Common myeloid progenitor, CD34-positive (primary cell): ENCODE results near the gene CDYL2.

Experiments
- CTCF ChIA-PET: fragments of 350-600 bp; sonication (Branson Sonifier 250); formaldehyde crosslinking; loops from one replicate; lab custom pipeline; 2021; ENCODE audit warnings: antibody characterized with exemption; lab: Charles Lee
- POLR2A ChIA-PET: fragments of 350-600 bp; sonication (Branson Sonifier 250); formaldehyde crosslinking; loops from one replicate; lab custom pipeline; 2021; ENCODE audit warnings: antibody characterized with exemption; lab: Charles Lee
- DNase-seq, 3 donors: peaks; one replicate each; pipeline versions ENCODE4 v3.0.0 to v3.0.0-alpha.2; 2013
- H3K27ac ChIP-seq, 2 experiments: 1 replicate in 1 of 2; 2 replicates in 1 of 2; pipeline ENCODE4 v1.7.0; 2013; ENCODE audit warnings: inconsistent platforms in 2 of 2, low read length in 2 of 2, mild to moderate bottlenecking in 2 of 2, low read depth in 1 of 2, moderate library complexity in 1 of 2; ENCODE audit not compliant: severe bottlenecking in 2 of 2, insufficient read depth in 1 of 2, poor library complexity in 1 of 2
- H3K27me3 ChIP-seq, 5 experiments: replicated peaks in 2 of 5; 1 replicate in 3 of 5; 2 replicates in 2 of 5; pipeline versions ENCODE4 v1.6.1 to v1.7.0; 2013; ENCODE audit warnings: low read length in 4 of 5, mild to moderate bottlenecking in 2 of 5, moderate library complexity in 2 of 5, inconsistent platforms in 1 of 5; ENCODE audit not compliant: insufficient read depth in 5 of 5, control insufficient read depth in 4 of 5
- H3K36me3 ChIP-seq, 4 experiments: 1 replicate in 2 of 4; 2 replicates in 2 of 4; pipeline versions ENCODE4 v1.6.1 to v1.7.0; 2013; ENCODE audit warnings: low read length in 3 of 4, control low read depth in 1 of 4, mild to moderate bottlenecking in 1 of 4; ENCODE audit not compliant: control insufficient read depth in 4 of 4, insufficient read depth in 4 of 4
- H3K4me1 ChIP-seq, 4 experiments: 1 replicate in 3 of 4; 2 replicates in 1 of 4; pipeline versions ENCODE4 v1.6.1 to v1.7.1; 2013; ENCODE audit warnings: low read length in 3 of 4, mild to moderate bottlenecking in 3 of 4, control low read depth in 1 of 4, inconsistent platforms in 1 of 4, moderate library complexity in 1 of 4; ENCODE audit not compliant: control insufficient read depth in 4 of 4, insufficient read depth in 4 of 4; ENCODE audit errors: control extremely low read depth in 1 of 4
- H3K4me3 ChIP-seq, 7 experiments: 1 replicate in 4 of 7; 2 replicates in 3 of 7; pipeline versions ENCODE4 v1.5.1 to v1.7.0; 2013; ENCODE audit warnings: mild to moderate bottlenecking in 7 of 7, low read length in 6 of 7, moderate library complexity in 6 of 7, inconsistent platforms in 2 of 7, low read depth in 2 of 7, control low read depth in 1 of 7; ENCODE audit not compliant: insufficient read depth in 4 of 7, control insufficient read depth in 1 of 7; ENCODE audit errors: extremely low read depth in 1 of 7
- H3K9me3 ChIP-seq, 5 experiments: 1 replicate in 4 of 5; 2 replicates in 1 of 5; pipeline versions ENCODE4 v1.6.1 to v1.7.1; 2013; ENCODE audit warnings: low read length in 4 of 5, mild to moderate bottlenecking in 2 of 5, inconsistent platforms in 1 of 5, low read depth in 1 of 5, moderate library complexity in 1 of 5; ENCODE audit not compliant: control insufficient read depth in 4 of 5, insufficient read depth in 2 of 5; ENCODE audit errors: control extremely low read depth in 1 of 5
- WGBS: methylation state at CpG from one replicate; pipeline ENCODE4 v1.1.5; 2013; ENCODE audit not compliant: insufficient coverage; 5-methylcytosine and 5-hydroxymethylcytosine counted together

The CDYL2 gene

GRCh38 chr16:80631581-80631980 is 172.8 kb downstream of the CDYL2 start:
- no peak overlapping the region for H3K27ac ChIP-seq
- POLR2A ChIA-PET, result no interaction called here
- no peaks in the 10 kb centered on the region for H3K4me1 ChIP-seq
- peaks cover 8 to 49% (median 12%) of the 10 kb centered on the region in 4 experiments for H3K36me3 ChIP-seq
- no peak for DNase-seq
- no peaks in the 10 kb centered on the region for H3K27me3 ChIP-seq
- no peak overlapping the region for H3K4me3 ChIP-seq
- H3K9me3 ChIP-seq, result peaks cover 0 to 26% (median 3%) of the 10 kb centered on the region in 5 experiments
- CTCF ChIA-PET, result no interaction called here
- 85% methylated on average over 2 of the region's 3 CpGs for WGBS

GRCh38 chr16:80628254-80628653 is 176.1 kb downstream of the CDYL2 start:
- ChIA-PET CTCF (interaction anchor here (0.8 kb wide), 1 partner anchor 61 kb away, joined by 3 read pairs; no protein-coding TSS in a partner anchor), POLR2A (no interaction called here)
- peak in 1 of 3 donors; percentile 29 for DNase-seq
- peaks cover 0 to 41% (median 5%) of the 10 kb centered on the region in 5 experiments for H3K9me3 ChIP-seq
- H3K27me3 ChIP-seq, result no peaks in the 10 kb centered on the region
- no peak overlapping the region for H3K4me3 ChIP-seq
- H3K36me3 ChIP-seq, result peaks cover 8 to 63% (median 12%) of the 10 kb centered on the region in 4 experiments
- WGBS, result 85% methylated on average over 3 of the region's 3 CpGs
- H3K4me1 ChIP-seq, result no peaks in the 10 kb centered on the region
- H3K27ac ChIP-seq, result no peak overlapping the region

GRCh38 chr16:80627108-80627507 is 177.3 kb downstream of the CDYL2 start:
- Histone ChIP-seq H3K27ac (no peak overlapping the region), H3K27me3 (no peaks in the 10 kb centered on the region), H3K36me3 (peaks cover 6 to 52% (median 12%) of the 10 kb centered on the region in 4 experiments), H3K4me3 (no peak overlapping the region), H3K4me1 (no peaks in the 10 kb centered on the region), H3K9me3 (peaks cover 0 to 41% (median 5%) of the 10 kb centered on the region in 5 experiments)
- no peak for DNase-seq
- ChIA-PET CTCF (no interaction called here), POLR2A (no interaction called here)
- WGBS, result no CpG with 5 or more reads among the region's 1 CpG

GRCh38 chr16:80623376-80623775 is 181.0 kb downstream of the CDYL2 start:
- ChIA-PET CTCF (no interaction called here), POLR2A (no interaction called here)
- H3K27me3 ChIP-seq, result no peaks in the 10 kb centered on the region
- DNase-seq, result no peak
- no peaks in the 10 kb centered on the region for H3K4me1 ChIP-seq
- 85% methylated on average over 3 of the region's 4 CpGs for WGBS
- no peak overlapping the region for H3K27ac ChIP-seq
- no peak overlapping the region for H3K4me3 ChIP-seq
- H3K36me3 ChIP-seq, result peaks cover 2 to 35% (median 14%) of the 10 kb centered on the region in 4 experiments
- peaks cover 0 to 31% (median 4%) of the 10 kb centered on the region in 5 experiments for H3K9me3 ChIP-seq

GRCh38 chr16:80622007-80622406 is 182.4 kb downstream of the CDYL2 start:
- WGBS, result 100% methylated on average over 1 of the region's 3 CpGs
- Histone ChIP-seq H3K4me3 (no peak overlapping the region), H3K27me3 (no peaks in the 10 kb centered on the region), H3K9me3 (peaks cover 0 to 21% (median 3%) of the 10 kb centered on the region in 5 experiments), H3K4me1 (no peaks in the 10 kb centered on the region), H3K27ac (no peak overlapping the region), H3K36me3 (peaks cover 2 to 31% (median 11%) of the 10 kb centered on the region in 4 experiments)
- DNase-seq, result no peak
- ChIA-PET CTCF (no interaction called here), POLR2A (no interaction called here)

GRCh38 chr16:80620736-80621605 is 183.4 kb downstream of the CDYL2 start:
- 98% methylated on average over 17 of the region's 17 CpGs for WGBS
- ChIA-PET CTCF (no interaction called here), POLR2A (no interaction called here)
- Histone ChIP-seq H3K9me3 (peaks cover 0 to 18% (median 3%) of the 10 kb centered on the region in 5 experiments), H3K27ac (no peak overlapping the region), H3K27me3 (no peaks in the 10 kb centered on the region), H3K4me1 (no peaks in the 10 kb centered on the region), H3K4me3 (no peak overlapping the region), H3K36me3 (peaks cover 2 to 32% (median 11%) of the 10 kb centered on the region in 4 experiments)
- DNase-seq, result no peak

- Histone ChIP-seq H3K4me1 (no peaks in the 10 kb centered on the region), H3K27me3 (no peaks in the 10 kb centered on the region), H3K4me3 (no peak overlapping the region), H3K9me3 (peaks cover 0 to 18% (median 3%) of the 10 kb centered on the region in 5 experiments), H3K36me3 (peaks cover 2 to 39% (median 12%) of the 10 kb centered on the region in 4 experiments), H3K27ac (no peak overlapping the region)
- POLR2A ChIA-PET, result no interaction called here
- DNase-seq, result no peak
- CTCF ChIA-PET, result no interaction called here
- WGBS, result 98% methylated on average over 4 of the region's 4 CpGs
These were observed 184.6 kb downstream of the CDYL2 start for GRCh38 chr16:80619824-80620223.
